Posterior vena cava (tissue), 2 donors: ENCODE measurements around the gene TUBAL3. TPM values are rescaled to one million over a fixed set of nuclear protein-coding genes. Genes with fewer than 3 reads are reported as not detected.
"Not testable (repeated sequence)": the region's sequence is repeated elsewhere in the genome, so short reads cannot be mapped to it uniquely, and the experiment has no call there.

Experiments
- DNase-seq: peaks from one replicate; pipeline ENCODE4 v3.0.0-alpha.2; 2020; ENCODE audit warnings: low spot score
- intact Hi-C, 2 donors: fragments of 100-400 bp; cut with DNase I; formaldehyde crosslinking; loops; one replicate each; pipeline versions ENCODE4 v1.14.1 to v1.14.2; 2022 to 2023
- total RNA-seq, 2 donors: library from RNA; stranded (reverse); fragmentation: NEBNext Ultra II Directional; extraction: Animal tissue kit (Norgen Biotek cat#: 25700); gene quantifications; one replicate each; pipeline ENCODE4 v1.2.1, GENCODE V29; 2021
- donor health status: DM: yes; HTN: yes; CAD: no.
- donor health status: DM: yes; HTN: yes; CAD: no.

TUBAL3 gene
- total RNA-seq, 2 donors from 2014 or later: not detected

- no peak for DNase-seq
- intact Hi-C loops: no loop called here
These were observed 29.6 kb upstream of the TUBAL3 start for GRCh38 chr10:5434017-5434753.

- intact Hi-C loops: no loop called here
- no peak for DNase-seq
These were observed 28.6 kb upstream of the TUBAL3 start for GRCh38 chr10:5433182-5433581.

- DNase-seq: no peak
- intact Hi-C loops: no loop called here
These were observed 23.5 kb upstream of the TUBAL3 start for GRCh38 chr10:5428133-5428532.

- no peak for DNase-seq
- intact Hi-C loops: no loop called here
These were observed 20.1 kb upstream of the TUBAL3 start for GRCh38 chr10:5424751-5425150.

- intact Hi-C loops: no loop called here
These were observed 19.1 kb upstream of the TUBAL3 start for GRCh38 chr10:5423771-5424170.

GRCh38 chr10:5419466-5420094 is 15.0 kb upstream of the TUBAL3 start:
- no peak for DNase-seq
- intact Hi-C loops: no loop called here

More at GRCh38 chr10:5423771-5424170, 19.1 kb upstream of the TUBAL3 start:
- DNase-seq: no peak

GRCh38 chr10:5418584-5418983 is 14.0 kb upstream of the TUBAL3 start:
- intact Hi-C loops: no loop called here
- no peak for DNase-seq

GRCh38 chr10:5416981-5417380 is 12.4 kb upstream of the TUBAL3 start:
- DNase-seq: no peak
- intact Hi-C loops: no loop called here

- intact Hi-C loops: no loop called here
These were observed 8.6 kb upstream of the TUBAL3 start for GRCh38 chr10:5413012-5413938.

GRCh38 chr10:5412277-5412941 is 7.8 kb upstream of the TUBAL3 start, which contains the start of gene NET1:
Gene NET1, plus strand, starts transcription at chr10:5412557. Its CDS starts 136 bp downstream, at chr10:5412693.
- DNase-seq: peak; percentile 95
- intact Hi-C loops: no loop called here

More at GRCh38 chr10:5413012-5413938, 8.6 kb upstream of the TUBAL3 start:
- no peak for DNase-seq

GRCh38 chr10:5411941-5412276 is 7.3 kb upstream of the TUBAL3 start:
- intact Hi-C loops: no loop called here
- DNase-seq: no peak

GRCh38 chr10:5410787-5411186 is 6.2 kb upstream of the TUBAL3 start:
- intact Hi-C loops, DNase-seq: not testable (repeated sequence)

- no peak for DNase-seq
- intact Hi-C loops: no loop called here
These were observed 2.3 kb upstream of the TUBAL3 start for GRCh38 chr10:5406918-5407317.

- intact Hi-C loops: no loop called here
- DNase-seq: no peak
These were observed 1.8 kb downstream of the TUBAL3 start for GRCh38 chr10:5402798-5403197.

- intact Hi-C loops: no loop called here
- no peak for DNase-seq
These were observed 4.0 kb downstream of the TUBAL3 start for GRCh38 chr10:5400468-5401240.

- intact Hi-C loops: no loop called here
- no peak for DNase-seq
These were observed 5.3 kb downstream of the TUBAL3 start for GRCh38 chr10:5399332-5399731.

- no peak for DNase-seq
- intact Hi-C loops: no loop called here
These were observed 7.9 kb downstream of the TUBAL3 start for GRCh38 chr10:5396556-5397300.

GRCh38 chr10:5395168-5395567 is 9.5 kb downstream of the TUBAL3 start:
- intact Hi-C loops: no loop called here
- no peak for DNase-seq
